Measurements from ENCODE around the gene ANKFY1. TPM values are rescaled to one million over a fixed set of nuclear protein-coding genes. Genes with fewer than 3 reads are reported as not detected.

ANKFY1 gene
- total RNA-seq, 1 donor = 19.6 TPM

GRCh38 chr17:4163951-4164350 is 99.8 kb downstream of the ANKFY1 start:
- no peaks in the 10 kb centered on the region for H3K9me3 ChIP-seq (ENCODE audit: low read depth, low read length)
- peaks cover 44% of the 10 kb centered on the region for H3K4me1 ChIP-seq (ENCODE audit: insufficient read depth, low read length)
- no peaks in the 10 kb centered on the region for H3K27me3 ChIP-seq (ENCODE audit: insufficient read depth, low read length)
- H3K4me3 ChIP-seq (ENCODE audit: low read length) = no peak overlapping the region

DNA sequence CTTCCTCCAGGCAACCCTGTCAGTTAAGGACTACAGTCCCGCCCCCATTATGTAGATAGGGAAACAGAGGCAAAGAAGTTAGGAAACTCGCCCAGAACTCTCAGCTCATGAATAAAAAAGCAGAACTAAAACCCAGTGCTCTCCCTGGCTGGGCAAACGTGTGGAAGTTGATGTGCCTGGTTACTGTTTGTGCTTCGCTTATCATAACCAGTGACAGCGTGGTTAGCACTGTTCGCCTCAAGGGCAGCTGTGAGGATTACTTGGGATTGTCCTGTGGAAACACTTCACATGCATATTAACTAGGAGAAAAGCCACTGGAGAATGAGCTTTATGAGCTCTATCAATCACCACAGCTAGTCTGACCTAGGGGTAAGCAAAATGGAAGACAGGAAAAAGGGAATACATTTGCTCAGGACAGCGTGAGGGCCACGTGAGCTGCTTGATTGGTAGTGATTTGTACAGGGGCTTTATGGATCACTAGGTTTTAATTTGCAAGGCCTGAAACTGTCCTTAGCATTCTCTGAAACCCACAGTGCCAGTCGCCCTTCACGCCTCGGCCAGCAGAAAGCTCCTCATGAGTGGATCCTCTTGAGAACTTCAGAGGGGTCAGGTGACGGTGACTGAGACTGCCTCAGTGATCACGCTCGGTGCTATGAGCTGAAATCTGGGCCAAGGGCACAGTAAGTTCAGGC is 100.9 kb downstream of the ANKFY1 start:
- Histone ChIP-seq H3K9me3 (ENCODE audit: low read depth, low read length) (no peaks in the 10 kb centered on the region), H3K4me1 (ENCODE audit: insufficient read depth, low read length) (peaks cover 40% of the 10 kb centered on the region), H3K4me3 (ENCODE audit: low read length) (no peak overlapping the region), H3K27me3 (ENCODE audit: insufficient read depth, low read length) (no peaks in the 10 kb centered on the region)

DNA sequence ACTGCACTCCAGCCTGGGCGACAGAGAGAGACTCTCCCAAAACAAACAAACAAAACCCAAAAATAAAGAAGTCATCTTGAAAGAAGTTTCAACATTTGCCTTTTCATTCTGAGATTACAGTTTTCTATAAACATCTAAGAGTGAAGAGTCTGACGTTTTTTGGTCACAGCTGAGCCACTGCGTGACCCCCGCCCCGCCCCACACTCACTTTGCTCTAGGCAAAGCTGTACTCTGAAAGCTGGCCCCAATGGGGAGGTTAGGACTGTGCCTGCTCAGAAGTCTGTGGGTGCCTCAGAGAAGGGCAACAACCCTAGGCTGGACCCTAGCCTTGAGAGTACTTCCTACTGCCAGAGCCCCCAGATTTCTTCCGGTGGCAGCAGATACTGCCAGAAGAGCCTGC is 101.5 kb downstream of the ANKFY1 start:
- H3K27me3 ChIP-seq (ENCODE audit: insufficient read depth, low read length) = no peaks in the 10 kb centered on the region
- H3K4me1 ChIP-seq (ENCODE audit: insufficient read depth, low read length) = peaks cover 40% of the 10 kb centered on the region
- no peak overlapping the region for H3K4me3 ChIP-seq (ENCODE audit: low read length)
- no peaks in the 10 kb centered on the region for H3K9me3 ChIP-seq (ENCODE audit: low read depth, low read length)

GRCh38 chr17:4161967-4162305 is 101.8 kb downstream of the ANKFY1 start:
- H3K27me3 ChIP-seq (ENCODE audit: insufficient read depth, low read length) = no peaks in the 10 kb centered on the region
- no peak overlapping the region for H3K4me3 ChIP-seq (ENCODE audit: low read length)
- H3K4me1 ChIP-seq (ENCODE audit: insufficient read depth, low read length) = peaks cover 40% of the 10 kb centered on the region
- H3K9me3 ChIP-seq (ENCODE audit: low read depth, low read length) = no peaks in the 10 kb centered on the region

DNA sequence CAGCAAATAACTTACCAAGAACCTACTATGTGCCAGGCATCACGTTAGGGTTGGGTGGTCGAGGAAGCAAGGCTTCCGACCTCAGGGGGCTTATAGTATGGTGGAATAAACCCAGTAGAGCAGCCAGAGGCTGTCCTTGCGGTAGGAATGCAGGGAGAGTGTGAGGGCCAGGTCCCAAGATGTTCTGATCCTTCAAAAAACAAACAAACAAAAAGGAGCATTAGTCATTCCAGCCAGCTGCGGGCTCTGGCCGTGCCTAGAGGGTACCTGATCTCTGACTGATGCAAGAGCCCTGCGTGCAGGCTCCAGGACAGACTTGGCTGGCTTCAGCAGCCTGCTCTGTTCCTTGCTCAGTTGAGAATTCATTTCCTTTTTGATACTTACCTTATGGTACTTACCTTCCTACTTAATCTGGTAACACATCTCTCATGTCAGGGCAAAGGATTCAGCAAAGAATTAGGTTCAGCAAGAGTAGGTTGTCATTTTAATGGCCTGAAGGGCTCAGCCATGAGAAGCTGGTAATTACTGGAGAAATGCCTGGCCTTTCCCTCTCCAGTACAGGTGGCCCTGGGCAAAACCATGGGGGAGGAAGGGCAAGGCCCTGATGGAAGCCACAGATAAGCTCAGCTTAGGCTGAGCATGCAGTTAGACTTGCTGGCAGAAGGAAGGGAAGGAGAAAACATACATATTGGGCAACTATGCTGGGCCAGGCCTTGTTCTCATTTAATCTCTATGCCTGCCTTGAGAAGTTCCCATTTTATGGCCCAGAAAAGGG is 102.4 kb downstream of the ANKFY1 start:
- Histone ChIP-seq H3K27me3 (ENCODE audit: insufficient read depth, low read length) (no peaks in the 10 kb centered on the region), H3K4me3 (ENCODE audit: low read length) (no peak overlapping the region), H3K9me3 (ENCODE audit: low read depth, low read length) (no peaks in the 10 kb centered on the region), H3K4me1 (ENCODE audit: insufficient read depth, low read length) (peaks cover 40% of the 10 kb centered on the region)

- no peaks in the 10 kb centered on the region for H3K9me3 ChIP-seq (ENCODE audit: low read depth, low read length)
- no peak overlapping the region for H3K4me3 ChIP-seq (ENCODE audit: low read length)
- H3K27me3 ChIP-seq (ENCODE audit: insufficient read depth, low read length) = no peaks in the 10 kb centered on the region
- H3K4me1 ChIP-seq (ENCODE audit: insufficient read depth, low read length) = peaks cover 40% of the 10 kb centered on the region
Observed at GRCh38 chr17:4160294-4160859, 103.4 kb downstream of the ANKFY1 start.

- no peaks in the 10 kb centered on the region for H3K9me3 ChIP-seq (ENCODE audit: low read depth, low read length)
- peaks cover 40% of the 10 kb centered on the region for H3K4me1 ChIP-seq (ENCODE audit: insufficient read depth, low read length)
- no peak overlapping the region for H3K4me3 ChIP-seq (ENCODE audit: low read length)
- H3K27me3 ChIP-seq (ENCODE audit: insufficient read depth, low read length) = no peaks in the 10 kb centered on the region
Observed at GRCh38 chr17:4159761-4160160, 104.0 kb downstream of the ANKFY1 start.

DNA sequence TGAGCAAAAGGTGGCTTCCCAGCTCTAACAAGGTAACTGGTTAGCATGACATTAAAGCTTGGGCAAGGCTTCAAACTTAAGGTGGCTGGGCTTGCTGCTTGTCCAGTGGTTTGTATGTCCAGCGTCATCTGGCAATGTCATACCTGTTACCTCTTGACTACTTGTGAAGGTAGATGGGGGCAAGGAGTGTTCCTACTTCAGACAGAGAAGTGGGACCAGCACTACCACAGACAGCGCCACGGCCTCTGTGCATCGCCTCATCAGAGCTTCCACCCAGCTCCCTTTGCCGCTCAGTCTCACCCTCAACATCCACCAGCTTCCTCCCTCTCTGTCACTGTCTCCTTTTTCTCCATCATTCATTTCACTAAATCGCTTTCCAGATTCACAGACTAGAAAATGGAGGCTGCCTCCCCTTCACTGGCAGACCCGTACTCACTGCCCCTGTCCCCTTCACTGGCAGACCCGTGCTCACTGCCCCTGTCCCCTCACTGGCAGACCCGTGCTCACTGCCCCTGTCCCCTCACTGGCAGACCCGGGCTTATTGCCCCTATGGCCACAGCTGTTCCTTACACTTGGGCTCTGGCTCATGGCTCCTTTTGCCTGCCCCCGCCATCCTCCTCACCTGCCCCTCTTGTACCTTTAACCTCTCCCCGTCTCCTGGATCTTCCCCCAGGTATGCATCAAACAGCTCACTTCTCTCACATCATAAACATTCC is 106.0 kb downstream of the ANKFY1 start:
- no peaks in the 10 kb centered on the region for H3K27me3 ChIP-seq (ENCODE audit: insufficient read depth, low read length)
- no peaks in the 10 kb centered on the region for H3K9me3 ChIP-seq (ENCODE audit: low read depth, low read length)
- no peak overlapping the region for H3K4me3 ChIP-seq (ENCODE audit: low read length)
- peaks cover 20% of the 10 kb centered on the region for H3K4me1 ChIP-seq (ENCODE audit: insufficient read depth, low read length)

DNA sequence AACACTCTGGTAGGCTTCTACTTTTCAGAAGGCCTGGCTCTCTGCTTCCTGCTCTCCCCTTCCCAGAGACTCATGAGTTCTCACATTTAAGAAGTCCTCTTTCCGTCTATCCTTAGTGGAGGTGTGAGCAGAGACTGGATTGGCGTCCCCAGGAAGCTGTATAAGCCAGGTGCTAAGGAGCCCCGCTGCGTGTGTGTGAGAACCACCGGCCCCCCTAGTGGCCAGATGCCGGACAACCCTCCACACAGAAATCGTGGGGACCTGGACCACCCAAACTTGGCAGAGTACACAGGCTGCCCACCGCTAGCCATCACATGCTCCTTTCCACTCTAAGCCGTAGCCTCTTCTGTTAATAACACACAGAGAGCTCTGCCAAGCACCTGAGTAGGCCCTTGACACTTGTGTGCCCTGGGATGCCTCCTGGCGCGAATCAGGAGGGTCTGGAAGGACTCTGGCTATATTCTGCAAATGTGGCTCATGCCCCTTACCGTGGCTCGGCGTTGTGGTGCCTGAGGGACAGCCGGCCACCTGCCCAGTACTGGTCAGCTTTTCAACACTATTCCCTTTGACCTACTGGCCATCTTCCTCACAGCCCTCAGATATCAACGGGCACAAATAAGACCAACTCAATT is 106.9 kb downstream of the ANKFY1 start:
- H3K4me1 ChIP-seq (ENCODE audit: insufficient read depth, low read length) = peaks cover 11% of the 10 kb centered on the region
- no peak overlapping the region for H3K4me3 ChIP-seq (ENCODE audit: low read length)
- H3K9me3 ChIP-seq (ENCODE audit: low read depth, low read length) = no peaks in the 10 kb centered on the region
- H3K27me3 ChIP-seq (ENCODE audit: insufficient read depth, low read length) = no peaks in the 10 kb centered on the region

GRCh38 chr17:4155980-4156620 is 107.7 kb downstream of the ANKFY1 start:
- Histone ChIP-seq H3K4me3 (ENCODE audit: low read length) (no peak overlapping the region), H3K4me1 (ENCODE audit: insufficient read depth, low read length) (peaks cover 4% of the 10 kb centered on the region), H3K27me3 (ENCODE audit: insufficient read depth, low read length) (no peaks in the 10 kb centered on the region), H3K9me3 (ENCODE audit: low read depth, low read length) (no peaks in the 10 kb centered on the region)

- Histone ChIP-seq H3K4me1 (ENCODE audit: insufficient read depth, low read length) (peaks cover 6% of the 10 kb centered on the region), H3K9me3 (ENCODE audit: low read depth, low read length) (no peaks in the 10 kb centered on the region), H3K27me3 (ENCODE audit: insufficient read depth, low read length) (no peaks in the 10 kb centered on the region), H3K4me3 (ENCODE audit: low read length) (no peak overlapping the region)
Observed at GRCh38 chr17:4154201-4154600, 109.6 kb downstream of the ANKFY1 start.

- Histone ChIP-seq H3K4me3 (ENCODE audit: low read length) (no peak overlapping the region), H3K4me1 (ENCODE audit: insufficient read depth, low read length) (peaks cover 6% of the 10 kb centered on the region)
Observed at GRCh38 chr17:4152471-4152870, 111.3 kb downstream of the ANKFY1 start.

DNA sequence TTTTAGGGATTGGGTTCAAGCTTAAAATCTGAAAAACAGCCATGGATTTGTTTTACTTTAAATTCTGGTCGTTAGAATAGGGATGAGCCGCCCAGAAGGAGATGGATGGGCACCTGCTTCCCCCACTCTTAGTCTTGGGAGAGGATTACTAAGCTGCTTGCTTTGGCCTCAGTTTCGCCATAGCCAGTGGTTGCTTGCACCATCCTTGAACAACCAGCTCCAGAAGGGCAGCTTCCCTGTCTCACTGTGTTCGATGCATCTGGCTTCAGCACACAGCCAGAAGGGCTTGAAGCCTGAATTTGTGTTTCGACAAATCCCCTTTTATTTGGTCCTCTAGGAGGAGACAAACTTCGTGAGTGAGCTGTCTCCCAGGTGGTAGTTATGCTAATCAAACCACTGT is 113.7 kb downstream of the ANKFY1 start:
- Histone ChIP-seq H3K4me3 (ENCODE audit: low read length) (no peak overlapping the region), H3K9me3 (ENCODE audit: low read depth, low read length) (no peaks in the 10 kb centered on the region), H3K27me3 (ENCODE audit: insufficient read depth, low read length) (no peaks in the 10 kb centered on the region), H3K4me1 (ENCODE audit: insufficient read depth, low read length) (peaks cover 6% of the 10 kb centered on the region)

More at GRCh38 chr17:4152471-4152870, 111.3 kb downstream of the ANKFY1 start:
- Histone ChIP-seq H3K9me3 (ENCODE audit: low read depth, low read length) (no peaks in the 10 kb centered on the region), H3K27me3 (ENCODE audit: insufficient read depth, low read length) (no peaks in the 10 kb centered on the region)

GRCh38 chr17:4148611-4149308 is 115.0 kb downstream of the ANKFY1 start:
- H3K27me3 ChIP-seq (ENCODE audit: insufficient read depth, low read length) = no peaks in the 10 kb centered on the region
- no peaks in the 10 kb centered on the region for H3K9me3 ChIP-seq (ENCODE audit: low read depth, low read length)
- H3K4me1 ChIP-seq (ENCODE audit: insufficient read depth, low read length) = peaks cover 14% of the 10 kb centered on the region
- no peak overlapping the region for H3K4me3 ChIP-seq (ENCODE audit: low read length)

Measured in mononuclear cell (primary cell).